Kidney (tissue), 14 donors: Measurements from ENCODE around the gene RHBDL3. TPM values are rescaled to one million over a fixed set of nuclear protein-coding genes. Genes with fewer than 3 reads are reported as not detected.

Source experiments
- DNase-seq, 5 donors: peaks; one replicate each; pipeline ENCODE4 v3.0.0-alpha.2; 2013 to 2020
- FAIRE-seq: peaks from 2 replicates; lab custom pipeline; 2012; peaks lifted over from hg19 to GRCh38; lab: Jason Lieb, UNC
- H3K27ac ChIP-seq, 2 donors: one replicate each; pipeline ENCODE4 v1.7.0; 2013; ENCODE audit warnings: low read depth in 2 of 2, low read length in 2 of 2, inconsistent platforms in 1 of 2
- H3K27me3 ChIP-seq: one replicate; pipeline ENCODE4 v1.7.1; 2013; ENCODE audit warnings: low read length, inconsistent platforms; ENCODE audit not compliant: control insufficient read depth, insufficient read depth
- H3K36me3 ChIP-seq, 3 donors: one replicate each; pipeline versions ENCODE4 v1.7.0 to v1.7.1; 2013; ENCODE audit warnings: low read length in 3 of 3, control low read depth in 1 of 3, inconsistent platforms in 1 of 3; ENCODE audit not compliant: insufficient read depth in 3 of 3, control insufficient read depth in 2 of 3
- H3K4me1 ChIP-seq, 3 donors: one replicate each; pipeline versions ENCODE4 v1.7.0 to v1.7.1; 2013; ENCODE audit warnings: low read length in 3 of 3, inconsistent platforms in 1 of 3, low read depth in 1 of 3; ENCODE audit not compliant: control insufficient read depth in 2 of 3, insufficient read depth in 2 of 3
- H3K4me3 ChIP-seq, 3 donors: one replicate each; pipeline versions ENCODE4 v1.7.0 to v1.8.1; 2013; ENCODE audit warnings: low read length in 3 of 3, control low read depth in 1 of 3, inconsistent platforms in 1 of 3
- H3K9ac ChIP-seq, 3 donors: one replicate each; pipeline versions ENCODE4 v1.7.0 to v1.7.1; 2013; ENCODE audit warnings: low read length in 3 of 3, control low read depth in 1 of 3, inconsistent platforms in 1 of 3
- H3K9me3 ChIP-seq, 3 donors: one replicate each; pipeline versions ENCODE4 v1.7.0 to v1.7.1; 2013; ENCODE audit warnings: low read length in 3 of 3, control low read depth in 1 of 3, inconsistent platforms in 1 of 3; ENCODE audit not compliant: control insufficient read depth in 2 of 3, insufficient read depth in 1 of 3
- CTCF ChIP-seq: IDR thresholded peaks from 3 replicates; pipeline ENCODE4 v1.5.1; 2012; ENCODE audit warnings: mild to moderate bottlenecking, moderate library complexity, borderline replicate concordance; ENCODE audit not compliant: insufficient read depth; ENCODE audit errors: extremely low read depth
- intact Hi-C: fragments of 100-400 bp; cut with DNase I; formaldehyde crosslinking; loops from one replicate; pipeline ENCODE4 v1.11.1; 2022
- polyA plus RNA-seq: library from polyadenylated mRNA; stranded (reverse); fragments of 350-450 nt; fragmentation: Illumina TruSeq; extraction: RNeasy Lipid Tissue Mini Kit (QIAGEN cat#74804); gene quantifications from one replicate; pipeline ENCODE4 v1.2.3, GENCODE V29; 2014; ENCODE audit warnings: low read depth, low replicate concordance; ENCODE audit not compliant: insufficient read depth
- total RNA-seq: library from RNA; stranded (reverse); fragmentation: NEBNext Ultra II Directional; extraction: Animal tissue kit (Norgen Biotek cat#: 25700); gene quantifications from one replicate; pipeline ENCODE4 v1.2.1, GENCODE V29; 2021
- donor health status: control.
- donor health status: control.
- donor health status: control.
- donor health status: control.
- donor health status: control.
- donor health status: DM: yes; HTN: yes; CAD: no.
- donor health status: Normal renal cell carcinoma (clear cell type).

The RHBDL3 gene
- total and polyA plus RNA-seq, 2 donors from 2014 or later, result 0.11 to 0.13 TPM

DNA sequence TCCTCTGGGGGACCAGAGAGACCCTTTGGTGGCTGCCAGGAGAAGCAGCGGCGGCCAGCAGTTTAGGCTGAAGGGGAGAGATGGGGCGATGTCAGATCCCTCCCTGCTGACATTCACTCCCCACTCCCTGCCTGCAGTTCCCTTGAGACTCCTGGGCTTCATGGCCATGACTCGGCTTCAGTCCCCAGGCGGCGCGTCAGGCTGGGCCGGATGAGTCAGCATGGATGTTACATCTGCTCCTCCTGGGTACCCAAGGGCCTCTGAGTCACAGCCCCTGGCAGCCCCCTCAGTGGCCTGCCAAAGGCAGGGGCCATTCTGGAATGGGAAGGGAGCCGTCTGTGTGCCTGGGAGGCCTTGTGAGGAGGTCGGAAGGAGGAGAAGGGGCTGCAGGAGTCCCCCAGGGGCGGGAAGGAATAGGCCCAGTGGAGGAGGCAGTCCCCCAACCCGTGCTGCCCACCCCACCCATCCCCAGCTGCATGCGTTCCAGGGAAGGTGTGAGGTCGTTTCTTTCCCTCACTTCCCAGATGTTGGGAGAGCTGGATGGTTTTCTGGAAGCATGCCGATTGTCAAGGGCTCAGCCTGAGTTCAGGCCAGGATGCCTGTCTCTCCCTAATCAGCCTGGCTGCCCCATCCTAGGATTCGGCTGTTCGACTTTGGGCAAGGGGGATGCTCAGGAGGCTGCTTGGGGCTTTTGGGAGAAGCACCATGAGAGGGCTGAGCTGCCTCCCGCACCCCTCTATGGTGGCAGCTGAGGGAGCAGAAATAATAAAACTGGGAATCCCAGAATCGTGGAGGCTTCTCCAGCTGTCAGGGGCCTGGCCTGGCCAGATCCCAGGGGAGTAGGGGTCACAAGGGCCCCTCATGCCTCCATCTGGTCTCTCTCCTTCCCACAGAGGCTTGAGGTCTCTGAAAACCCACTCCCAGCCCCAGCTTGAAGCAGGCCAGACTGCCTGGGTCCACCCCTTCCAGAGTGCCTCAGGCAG, 9.7 kb downstream of the RHBDL3 start:
- DNase-seq (peak in 1 of 5 donors; percentile 75), FAIRE-seq (no peak)
- Histone ChIP-seq H3K9ac (no peak overlapping the region), H3K27ac (no peak overlapping the region), H3K9me3 (no peaks in the 10 kb centered on the region), H3K4me3 (no peak overlapping the region), H3K27me3 (no peaks in the 10 kb centered on the region), H3K36me3 (no peaks in the 10 kb centered on the region), H3K4me1 (no peaks in the 10 kb centered on the region)
- intact Hi-C loops, result no loop called here
- TF ChIP-seq CTCF, result no peak

GRCh38 chr17:32276171-32276601, 10.6 kb downstream of the RHBDL3 start:
- no peak overlapping the region for H3K4me3 ChIP-seq
- no peaks in the 10 kb centered on the region for H3K4me1 ChIP-seq
- no peak overlapping the region for H3K9ac ChIP-seq
- DNase-seq (peak in 3 of 5 donors; percentile 73 to 77 (median 75)), FAIRE-seq (no peak)
- intact Hi-C loops, result no loop called here
- H3K36me3 ChIP-seq, result no peaks in the 10 kb centered on the region
- no peak overlapping the region for H3K27ac ChIP-seq
- H3K27me3 ChIP-seq, result no peaks in the 10 kb centered on the region
- H3K9me3 ChIP-seq, result no peaks in the 10 kb centered on the region
- no peak for TF ChIP-seq CTCF

DNA sequence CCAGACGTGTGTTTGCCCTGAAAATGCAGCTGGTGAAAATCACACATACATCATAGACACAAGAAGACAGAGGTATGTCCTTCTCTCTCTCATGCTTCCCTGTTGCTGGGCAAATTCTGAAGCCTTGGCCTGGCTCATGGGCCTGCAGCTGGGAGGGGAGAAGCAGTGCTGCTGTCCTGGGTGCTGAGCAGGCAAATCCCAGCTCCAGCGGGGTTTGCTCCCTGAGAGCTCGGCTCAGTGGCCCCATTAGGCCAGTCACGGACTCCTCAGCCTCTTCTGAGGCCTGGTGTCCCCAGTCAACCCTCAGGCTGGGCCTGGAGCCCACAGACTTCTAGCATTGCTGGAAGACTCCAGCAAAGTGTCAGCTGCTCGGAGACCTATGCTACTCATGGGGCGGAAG, 11.7 kb downstream of the RHBDL3 start:
- DNase-seq (peak in 3 of 5 donors; percentile 68 to 84 (median 74)), FAIRE-seq (no peak)
- Histone ChIP-seq H3K9ac (no peak overlapping the region), H3K27me3 (no peaks in the 10 kb centered on the region), H3K4me3 (no peak overlapping the region), H3K36me3 (no peaks in the 10 kb centered on the region), H3K9me3 (no peaks in the 10 kb centered on the region), H3K27ac (no peak overlapping the region), H3K4me1 (no peaks in the 10 kb centered on the region)
- intact Hi-C loops, result no loop called here
- no peak for TF ChIP-seq CTCF
